ENCODE measurements around the gene MNX1.

MNX1 gene

GRCh38 chr7:157003756-157004520 is 6.5 kb downstream of the MNX1 start:
- FAIRE-seq (no peak), DNase-seq (ENCODE audit: insufficient read length, low spot score) (no peak)

GRCh38 chr7:157003445-157003755 is 7.1 kb downstream of the MNX1 start:
- FAIRE-seq, result no peak
- no peak for DNase-seq (ENCODE audit: insufficient read length, low spot score)

GRCh38 chr7:157002819-157003421 is 7.5 kb downstream of the MNX1 start:
- DNase-seq (ENCODE audit: insufficient read length, low spot score) (no peak), FAIRE-seq (no peak)

- FAIRE-seq (no peak), DNase-seq (ENCODE audit: insufficient read length, low spot score) (no peak)
Observed at GRCh38 chr7:157001920-157002818, 8.3 kb downstream of the MNX1 start.

GRCh38 chr7:157000741-157001653 is 9.5 kb downstream of the MNX1 start:
- FAIRE-seq, result no peak

GRCh38 chr7:156999958-157000726 is 10.3 kb downstream of the MNX1 start:
- FAIRE-seq, result no peak
- no peak for DNase-seq (ENCODE audit: insufficient read length, low spot score)

More at GRCh38 chr7:157000741-157001653, 9.5 kb downstream of the MNX1 start:
- no peak for DNase-seq (ENCODE audit: insufficient read length, low spot score)

GRCh38 chr7:156998988-156999957 is 11.2 kb downstream of the MNX1 start:
- FAIRE-seq (no peak), DNase-seq (ENCODE audit: insufficient read length, low spot score) (no peak)

GRCh38 chr7:156994417-156994816 is 16.0 kb downstream of the MNX1 start:
- DNase-seq (ENCODE audit: insufficient read length, low spot score), result no peak
- FAIRE-seq, result no peak

GRCh38 chr7:156993925-156994235 is 16.6 kb downstream of the MNX1 start:
- DNase-seq (ENCODE audit: insufficient read length, low spot score) (no peak), FAIRE-seq (no peak)

- FAIRE-seq (no peak), DNase-seq (ENCODE audit: insufficient read length, low spot score) (no peak)
Observed at GRCh38 chr7:156993021-156993924, 17.2 kb downstream of the MNX1 start.

GRCh38 chr7:156989766-156990535 is 20.5 kb downstream of the MNX1 start:
- FAIRE-seq, result no peak
- DNase-seq (ENCODE audit: insufficient read length, low spot score), result no peak

- no peak for FAIRE-seq
- DNase-seq (ENCODE audit: insufficient read length, low spot score), result no peak
Observed at GRCh38 chr7:156988343-156989185, 21.9 kb downstream of the MNX1 start.

- DNase-seq (ENCODE audit: insufficient read length, low spot score) (no peak), FAIRE-seq (no peak)
Observed at GRCh38 chr7:156986378-156986777, 24.1 kb downstream of the MNX1 start.

- no peak for FAIRE-seq
- DNase-seq (ENCODE audit: insufficient read length, low spot score), result no peak
Observed at GRCh38 chr7:156985101-156985992, 25.1 kb downstream of the MNX1 start.

All from HTR-8/SVneo (cell line).